HUES6 (cell line): Measurements from ENCODE around the gene LEF1.

Experiments
- H3K27ac ChIP-seq: 2 replicates; pipeline ENCODE4 v1.7.0; 2013; ENCODE audit warnings: low read depth, mild to moderate bottlenecking, low read length, inconsistent platforms
- H3K27me3 ChIP-seq: 2 replicates; pipeline ENCODE4 v1.6.1; 2013; ENCODE audit warnings: low read length; ENCODE audit not compliant: control insufficient read depth, insufficient read depth
- H3K36me3 ChIP-seq: 2 replicates; pipeline ENCODE4 v1.6.1; 2013; ENCODE audit warnings: low read length; ENCODE audit not compliant: control insufficient read depth, insufficient read depth
- H3K4me1 ChIP-seq: 2 replicates; pipeline ENCODE4 v1.6.1; 2013; ENCODE audit warnings: low read length; ENCODE audit not compliant: control insufficient read depth, insufficient read depth
- H3K4me3 ChIP-seq: 2 replicates; pipeline ENCODE4 v1.5.1; 2013; ENCODE audit warnings: low read depth, low read length
- H3K9ac ChIP-seq: one replicate; pipeline ENCODE4 v1.6.1; 2013; ENCODE audit warnings: mild to moderate bottlenecking, low read length
- H3K9me3 ChIP-seq: 2 replicates; pipeline ENCODE4 v1.6.1; 2013; ENCODE audit warnings: low read depth, low read length; ENCODE audit not compliant: control insufficient read depth, insufficient read depth

The LEF1 gene

GRCh38 chr4:108034565-108034964 is 134.2 kb downstream of the LEF1 start:
- no peaks in the 10 kb centered on the region for H3K9me3 ChIP-seq
- H3K27ac ChIP-seq: 0 out of 2 replicates have a peak overlapping the region, but pooled peaks have one; percentile 16
- no peaks in the 10 kb centered on the region for H3K4me1 ChIP-seq
- no peaks in the 10 kb centered on the region for H3K27me3 ChIP-seq
- H3K36me3 ChIP-seq: peaks cover 29% of the 10 kb centered on the region
- H3K4me3 ChIP-seq: no peak overlapping the region
- H3K9ac ChIP-seq: no peak overlapping the region

- no peaks in the 10 kb centered on the region for H3K4me1 ChIP-seq
- H3K9me3 ChIP-seq: no peaks in the 10 kb centered on the region
- H3K27ac ChIP-seq: no peak overlapping the region
- H3K27me3 ChIP-seq: no peaks in the 10 kb centered on the region
- no peak overlapping the region for H3K9ac ChIP-seq
- no peak overlapping the region for H3K4me3 ChIP-seq
- H3K36me3 ChIP-seq: peaks cover 41% of the 10 kb centered on the region
Observed at GRCh38 chr4:108033348-108033747, 135.4 kb downstream of the LEF1 start.

DNA sequence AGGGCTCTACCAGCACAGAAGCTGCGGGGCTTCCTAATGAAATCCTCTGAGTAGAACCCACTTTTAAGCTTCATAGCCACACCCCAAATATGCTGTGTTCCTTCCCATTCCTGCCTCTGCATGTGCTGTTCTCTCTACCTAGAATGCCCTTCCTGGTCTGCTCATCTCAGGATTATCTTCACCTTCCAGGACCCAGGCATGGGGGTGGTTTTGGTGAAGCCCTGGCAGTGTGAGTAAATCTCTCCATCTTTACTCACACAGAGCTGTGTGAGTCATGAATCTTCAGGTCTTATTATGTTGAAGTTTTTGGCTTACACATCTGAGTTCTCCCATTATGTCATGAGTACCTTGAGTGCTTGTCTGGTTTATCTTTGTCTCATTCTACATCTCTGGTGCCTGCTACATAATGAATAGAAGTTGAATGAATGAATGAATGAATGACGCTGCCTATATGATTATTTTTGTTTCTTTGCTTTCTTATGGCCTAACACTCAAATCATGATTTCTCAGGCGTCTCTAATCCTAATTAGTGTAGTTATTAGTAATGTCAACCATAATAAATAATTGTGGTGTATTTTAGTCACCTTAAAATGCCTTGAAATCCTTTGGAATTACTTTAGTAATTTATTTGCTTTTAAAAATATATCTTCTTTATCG is 137.2 kb downstream of the LEF1 start:
- Histone ChIP-seq H3K27me3 (no peaks in the 10 kb centered on the region), H3K9me3 (no peaks in the 10 kb centered on the region), H3K4me1 (no peaks in the 10 kb centered on the region), H3K9ac (no peak overlapping the region), H3K36me3 (peaks cover 57% of the 10 kb centered on the region), H3K4me3 (no peak overlapping the region), H3K27ac (no peak overlapping the region)

DNA sequence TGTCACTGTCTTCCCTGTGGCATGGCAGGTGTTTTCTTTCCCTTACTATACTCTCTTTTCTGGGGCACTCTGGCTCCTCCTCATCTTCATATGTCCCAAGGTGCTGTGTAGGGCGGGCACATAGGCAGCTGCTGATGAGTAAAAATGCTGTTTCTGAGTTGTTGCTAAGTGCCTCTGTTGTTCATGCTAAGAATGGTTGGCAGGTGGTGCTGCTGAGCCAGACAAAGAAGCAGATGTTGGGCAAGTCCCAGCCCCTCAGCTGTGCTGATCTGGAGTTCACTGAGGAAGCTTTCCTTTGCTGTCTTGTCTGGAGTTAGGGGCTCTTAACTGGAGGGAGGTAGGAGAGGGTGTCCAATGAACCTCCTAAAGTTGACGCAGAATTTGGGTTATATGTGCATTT is 138.4 kb downstream of the LEF1 start:
- peaks cover 60% of the 10 kb centered on the region for H3K36me3 ChIP-seq
- H3K4me3 ChIP-seq: no peak overlapping the region
- H3K27ac ChIP-seq: no peak overlapping the region
- H3K9ac ChIP-seq: no peak overlapping the region
- no peaks in the 10 kb centered on the region for H3K27me3 ChIP-seq
- H3K4me1 ChIP-seq: no peaks in the 10 kb centered on the region
- H3K9me3 ChIP-seq: no peaks in the 10 kb centered on the region

GRCh38 chr4:108029731-108030130 is 139.0 kb downstream of the LEF1 start:
- Histone ChIP-seq H3K4me1 (no peaks in the 10 kb centered on the region), H3K4me3 (no peak overlapping the region), H3K9ac (no peak overlapping the region), H3K27me3 (no peaks in the 10 kb centered on the region), H3K9me3 (no peaks in the 10 kb centered on the region), H3K36me3 (peaks cover 66% of the 10 kb centered on the region), H3K27ac (no peak overlapping the region)

GRCh38 chr4:108029016-108029720 is 139.6 kb downstream of the LEF1 start:
- Histone ChIP-seq H3K9me3 (no peaks in the 10 kb centered on the region), H3K9ac (no peak overlapping the region), H3K36me3 (peaks cover 66% of the 10 kb centered on the region), H3K27ac (no peak overlapping the region), H3K4me3 (no peak overlapping the region), H3K4me1 (no peaks in the 10 kb centered on the region), H3K27me3 (no peaks in the 10 kb centered on the region)

DNA sequence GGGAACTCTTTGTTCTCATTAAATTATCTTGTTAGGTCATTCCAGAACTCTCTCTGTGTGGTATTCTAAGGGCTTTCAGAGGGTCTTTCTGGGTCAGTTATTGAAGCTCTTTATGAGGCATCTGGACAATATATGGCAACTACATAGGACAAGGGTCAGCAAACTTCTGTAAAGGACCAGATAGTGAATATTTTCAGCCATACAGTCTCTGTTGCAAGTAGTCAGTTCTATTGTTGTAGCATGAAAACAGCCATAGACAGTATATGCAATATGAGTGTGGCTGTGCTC is 143.9 kb downstream of the LEF1 start:
- H3K27me3 ChIP-seq: no peaks in the 10 kb centered on the region
- peaks cover 5% of the 10 kb centered on the region for H3K4me1 ChIP-seq
- no peaks in the 10 kb centered on the region for H3K9me3 ChIP-seq
- H3K4me3 ChIP-seq: no peak overlapping the region
- H3K9ac ChIP-seq: no peak overlapping the region
- H3K36me3 ChIP-seq: peaks cover 64% of the 10 kb centered on the region
- no peak overlapping the region for H3K27ac ChIP-seq

GRCh38 chr4:108024085-108024877 is 144.5 kb downstream of the LEF1 start:
- H3K4me3 ChIP-seq: no peak overlapping the region
- H3K36me3 ChIP-seq: peaks cover 65% of the 10 kb centered on the region
- no peaks in the 10 kb centered on the region for H3K27me3 ChIP-seq
- no peak overlapping the region for H3K9ac ChIP-seq
- peaks cover 5% of the 10 kb centered on the region for H3K4me1 ChIP-seq
- H3K27ac ChIP-seq: no peak overlapping the region
- no peaks in the 10 kb centered on the region for H3K9me3 ChIP-seq

- no peaks in the 10 kb centered on the region for H3K27me3 ChIP-seq
Observed at GRCh38 chr4:108018884-108019187, 149.9 kb downstream of the LEF1 start.

DNA sequence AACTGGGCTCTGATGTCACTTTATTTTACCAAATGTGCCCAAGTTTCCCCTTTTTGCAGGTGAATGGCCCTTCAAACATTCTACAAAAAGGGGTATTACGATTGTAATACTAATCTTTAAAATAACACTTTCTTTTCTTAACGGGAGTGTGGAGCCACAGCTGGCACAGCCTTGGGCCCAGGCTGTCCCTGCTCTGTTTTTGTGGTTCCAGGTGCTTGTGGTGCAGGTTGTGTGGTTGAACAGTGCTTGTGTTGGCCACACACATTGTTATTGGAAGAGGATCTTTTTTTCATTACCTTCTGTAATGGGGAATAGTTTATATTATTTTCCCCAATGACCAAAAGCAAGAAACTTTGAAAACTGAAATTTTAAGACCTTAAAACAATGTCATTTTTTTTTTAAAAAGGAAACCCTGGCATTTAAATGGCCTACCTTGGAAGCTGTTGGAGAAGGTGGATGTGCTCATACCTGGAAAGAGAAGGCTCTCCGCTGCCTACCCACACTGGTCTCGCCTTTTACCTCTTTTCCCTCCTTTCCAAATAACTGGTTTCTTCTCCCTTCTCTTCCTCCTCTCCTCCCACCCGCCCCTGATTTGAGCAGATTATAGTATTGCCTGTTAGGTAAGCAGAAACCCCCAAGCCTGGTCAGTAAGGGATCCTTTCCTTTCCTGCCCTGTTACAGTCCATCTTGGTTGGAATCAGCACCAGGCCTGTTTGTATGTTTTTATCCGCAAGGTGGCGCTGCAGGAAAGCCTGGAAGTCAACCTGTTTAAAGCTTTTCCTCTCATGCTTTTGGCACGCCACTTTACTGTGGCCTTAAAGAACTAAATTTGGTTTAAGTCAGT is 150.5 kb downstream of the LEF1 start:
- H3K27ac ChIP-seq: no peak overlapping the region

More at GRCh38 chr4:108018884-108019187, 149.9 kb downstream of the LEF1 start:
- Histone ChIP-seq H3K4me3 (no peak overlapping the region), H3K27ac (no peak overlapping the region), H3K9me3 (no peaks in the 10 kb centered on the region), H3K4me1 (peaks cover 5% of the 10 kb centered on the region), H3K36me3 (peaks cover 57% of the 10 kb centered on the region), H3K9ac (no peak overlapping the region)

More for the DNA sequence above, 150.5 kb downstream of the LEF1 start:
- no peak overlapping the region for H3K4me3 ChIP-seq
- no peaks in the 10 kb centered on the region for H3K27me3 ChIP-seq
- H3K36me3 ChIP-seq: peaks cover 54% of the 10 kb centered on the region
- no peaks in the 10 kb centered on the region for H3K9me3 ChIP-seq
- H3K4me1 ChIP-seq: peaks cover 5% of the 10 kb centered on the region
- no peak overlapping the region for H3K9ac ChIP-seq
